Neuronal stem cell (in vitro differentiated cells): ENCODE measurements around the gene FADS3.

Experiments used
- DNase-seq: peaks from one replicate; pipeline ENCODE4 v3.0.0-alpha.2; 2013; ENCODE audit warnings: low spot score
- H2AFZ ChIP-seq: one replicate; pipeline ENCODE4 v1.6.1; 2013; ENCODE audit warnings: mild to moderate bottlenecking, low read length, inconsistent platforms
- H2AK5ac ChIP-seq: 2 replicates; pipeline ENCODE4 v1.6.1; 2013; ENCODE audit warnings: low read depth, mild to moderate bottlenecking, inconsistent platforms, low read length, moderate library complexity, mixed read lengths
- H2BK120ac ChIP-seq: 2 replicates; pipeline ENCODE4 v1.6.1; 2013; ENCODE audit warnings: low read depth, mild to moderate bottlenecking, inconsistent platforms, low read length, moderate library complexity, mixed read lengths
- H2BK12ac ChIP-seq: one replicate; pipeline ENCODE4 v1.6.1; 2013; ENCODE audit warnings: low read length, inconsistent platforms
- H2BK15ac ChIP-seq: 2 replicates; pipeline ENCODE4 v1.6.1; 2013; ENCODE audit warnings: mild to moderate bottlenecking, low read length, inconsistent platforms, mixed read lengths
- H2BK5ac ChIP-seq: one replicate; pipeline ENCODE4 v1.6.1; 2013; ENCODE audit warnings: inconsistent platforms, mild to moderate bottlenecking, low read length, moderate library complexity
- H3K14ac ChIP-seq: one replicate; pipeline ENCODE4 v1.6.1; 2013; ENCODE audit warnings: low read length, inconsistent platforms
- H3K18ac ChIP-seq: 2 replicates; pipeline ENCODE4 v1.6.1; 2013; ENCODE audit warnings: low read length, inconsistent platforms
- H3K23ac ChIP-seq: 2 replicates; pipeline ENCODE4 v1.6.1; 2013; ENCODE audit warnings: low read depth, mild to moderate bottlenecking, mixed read lengths, low read length, inconsistent platforms; ENCODE audit not compliant: poor library complexity
- H3K27ac ChIP-seq: replicated peaks from 3 replicates; pipeline ENCODE4 v1.5.1; 2013; ENCODE audit warnings: low read length, inconsistent platforms
- H3K27me3 ChIP-seq, 3 experiments: 2 replicates each; pipeline ENCODE4 v1.6.1; 2013; ENCODE audit warnings: low read length in 3 of 3, mild to moderate bottlenecking in 2 of 3, inconsistent platforms in 1 of 3, low read depth in 1 of 3, mixed read lengths in 1 of 3, moderate library complexity in 1 of 3; ENCODE audit not compliant: control insufficient read depth in 3 of 3, insufficient read depth in 3 of 3
- H3K36me3 ChIP-seq, 2 donors: replicated peaks in 1 of 2; 2 replicates each; pipeline ENCODE4 v1.6.1; 2013; ENCODE audit warnings: low read length in 2 of 2; ENCODE audit not compliant: control insufficient read depth in 2 of 2, insufficient read depth in 2 of 2
- H3K4ac ChIP-seq: 2 replicates; pipeline ENCODE4 v1.6.1; 2013; ENCODE audit warnings: inconsistent platforms, mild to moderate bottlenecking, low read length, moderate library complexity
- H3K4me1 ChIP-seq, 2 donors: 1 replicate in 1 of 2; 2 replicates in 1 of 2; pipeline ENCODE4 v1.6.1; 2013; ENCODE audit warnings: low read length in 2 of 2, low read depth in 1 of 2; ENCODE audit not compliant: control insufficient read depth in 2 of 2, insufficient read depth in 1 of 2
- H3K4me2 ChIP-seq: one replicate; pipeline ENCODE4 v1.6.1; 2013; ENCODE audit warnings: mild to moderate bottlenecking, low read length, inconsistent platforms; ENCODE audit not compliant: insufficient read depth, poor library complexity, severe bottlenecking
- H3K4me3 ChIP-seq, 2 donors: 2 replicates each; pipeline ENCODE4 v1.5.1; 2013; ENCODE audit warnings: low read length in 2 of 2, mild to moderate bottlenecking in 2 of 2, inconsistent platforms in 1 of 2, moderate library complexity in 1 of 2
- H3K79me1 ChIP-seq: one replicate; pipeline ENCODE4 v1.6.1; 2013; ENCODE audit warnings: low read depth, mild to moderate bottlenecking, inconsistent platforms, low read length, moderate library complexity
- H3K9ac ChIP-seq: one replicate; pipeline ENCODE4 v1.6.1; 2013; ENCODE audit warnings: mild to moderate bottlenecking, low read depth, low read length, inconsistent platforms; ENCODE audit not compliant: poor library complexity
- H3K9me3 ChIP-seq, 2 donors: replicated peaks in 1 of 2; 2 replicates each; pipeline versions ENCODE3 to v1.6.1; 2013; ENCODE audit warnings: low read length in 2 of 2, mild to moderate bottlenecking in 2 of 2, inconsistent platforms in 1 of 2, low read depth in 1 of 2, mixed read lengths in 1 of 2, moderate library complexity in 1 of 2; ENCODE audit not compliant: control insufficient read depth in 2 of 2, insufficient read depth in 1 of 2
- H4K8ac ChIP-seq: one replicate; pipeline ENCODE4 v1.6.1; 2013; ENCODE audit warnings: low read depth, mild to moderate bottlenecking, inconsistent platforms, low read length, moderate library complexity
- H4K91ac ChIP-seq: one replicate; pipeline ENCODE4 v1.6.1; 2013; ENCODE audit warnings: low read length, low read depth, mild to moderate bottlenecking, inconsistent platforms; ENCODE audit not compliant: poor library complexity
- WGBS, 2 donors: extraction: QIAGEN DNeasy Blood & Tissue Kit; methylation state at CpG; one replicate each; pipeline ENCODE4 v1.1.7; 2013; ENCODE audit warnings: missing lambda C conversion rate in 2 of 2, mixed read lengths in 1 of 2; ENCODE audit not compliant: insufficient read length in 2 of 2, insufficient replicate concordance in 1 of 2; ENCODE audit errors: extremely low coverage in 2 of 2; 5-methylcytosine and 5-hydroxymethylcytosine counted together

Gene FADS3

DNA sequence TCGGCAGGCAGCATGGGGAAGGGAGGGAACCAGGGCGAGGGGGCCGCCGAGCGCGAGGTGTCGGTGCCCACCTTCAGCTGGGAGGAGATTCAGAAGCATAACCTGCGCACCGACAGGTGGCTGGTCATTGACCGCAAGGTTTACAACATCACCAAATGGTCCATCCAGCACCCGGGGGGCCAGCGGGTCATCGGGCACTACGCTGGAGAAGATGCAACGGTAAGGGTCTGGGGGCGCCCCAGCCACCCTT, 63.0 kb downstream of the FADS3 start:
- no CpG with 5 or more reads among the region's 16 CpGs for WGBS, 2 donors
- H3K23ac ChIP-seq, result peak overlapping the region; percentile 97
- peak overlapping the region; percentile 95 for H2BK15ac ChIP-seq
- H3K4ac ChIP-seq, result peak overlapping the region; percentile 99
- H3K9ac ChIP-seq, result peak overlapping the region; percentile 100
- peak overlapping the region; percentile 82 for H2BK12ac ChIP-seq
- peak overlapping the region; percentile 78 for H3K4me2 ChIP-seq
- H3K4me3 ChIP-seq, result peak overlapping the region; percentile 88 to 100
- peak overlapping the region; percentile 100 for H3K27ac ChIP-seq
- H2AFZ ChIP-seq, result peak overlapping the region; percentile 78
- no peaks in the 10 kb centered on the region for H3K9me3 ChIP-seq
- peak overlapping the region; percentile 100 for H2BK5ac ChIP-seq
- H4K91ac ChIP-seq, result peak overlapping the region; percentile 98
- no peak overlapping the region for H4K8ac ChIP-seq
- peak overlapping the region; percentile 99 for H3K14ac ChIP-seq
- peak overlapping the region; percentile 95 for H2BK120ac ChIP-seq
- no peak for DNase-seq
- H3K4me1 ChIP-seq, result peaks cover 32 to 46% of the 10 kb centered on the region in 2 donors
- H3K27me3 ChIP-seq, result no peaks in the 10 kb centered on the region
- H2AK5ac ChIP-seq, result peak overlapping the region; percentile 100
- H3K79me1 ChIP-seq, result peaks cover 8% of the 10 kb centered on the region
- H3K36me3 ChIP-seq, result peaks cover 22 to 46% of the 10 kb centered on the region in 2 donors
- peak overlapping the region; percentile 100 for H3K18ac ChIP-seq

DNA sequence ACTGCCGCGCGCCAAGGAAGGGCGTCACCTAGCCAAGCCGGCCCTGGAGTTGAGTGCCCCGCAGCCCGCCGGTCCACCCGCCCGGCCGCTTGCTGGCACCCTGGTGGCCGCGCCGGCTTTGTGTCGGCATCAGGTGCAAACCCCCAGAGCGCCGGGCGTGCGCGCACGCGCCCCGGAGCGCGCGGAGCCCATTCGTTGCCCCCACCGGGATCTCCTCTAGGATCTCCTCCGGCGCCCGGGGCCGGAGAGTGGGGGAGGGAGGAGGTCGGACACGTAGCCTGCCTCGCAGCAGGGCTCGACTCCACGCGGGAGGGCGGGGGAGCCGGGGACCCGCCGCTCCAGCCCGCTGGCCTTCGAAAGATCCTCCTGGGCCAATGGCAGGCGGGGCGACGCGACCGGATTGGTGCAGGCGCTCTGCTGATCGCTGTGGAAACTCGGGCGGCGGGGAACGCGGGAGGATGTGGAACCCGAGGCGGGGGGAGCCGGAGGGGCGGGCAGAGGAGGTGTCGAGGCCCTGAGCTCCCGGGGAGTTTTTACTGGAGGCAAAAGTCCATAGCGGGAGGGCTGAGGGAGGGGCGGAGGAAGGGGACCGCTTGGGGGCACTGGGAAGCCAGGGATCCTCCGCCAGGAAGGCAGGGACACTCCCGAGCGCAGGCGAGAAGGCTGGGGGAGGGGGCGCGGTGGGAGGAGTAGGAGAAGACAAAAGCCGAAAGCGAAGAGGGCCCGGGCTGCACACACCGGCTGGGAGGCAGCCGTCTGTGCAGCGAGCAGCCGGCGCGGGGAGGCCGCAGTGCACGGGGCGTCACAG, 63.6 kb downstream of the FADS3 start, which contains the start of gene FADS2:
TSS of gene FADS2 (plus strand) at position 730 of the 808 bp plus-strand sequence. CDS start 91 bp downstream, outside the sequence.
- Histone ChIP-seq H3K9ac (peak within 1 kb of the TSS; percentile 100), H4K91ac (peak within 1 kb of the TSS; percentile 98), H2AFZ (peak within 1 kb of the TSS; percentile 78), H2BK12ac (peak within 1 kb of the TSS; percentile 82), H3K4ac (peak within 1 kb of the TSS; percentile 99), H3K4me3 (peak within 1 kb of the TSS; percentile 88 to 100), H3K14ac (peak within 1 kb of the TSS; percentile 99), H4K8ac (no peak within 1 kb of the TSS), H3K4me2 (peak within 1 kb of the TSS; percentile 78), H3K18ac (peak within 1 kb of the TSS; percentile 100), H3K27ac (peak within 1 kb of the TSS; percentile 100), H2AK5ac (peak within 1 kb of the TSS; percentile 100), H2BK15ac (peak within 1 kb of the TSS; percentile 95), H3K27me3 (no peaks in the 10 kb centered on the region), H2BK5ac (peak within 1 kb of the TSS; percentile 100), H3K23ac (peak within 1 kb of the TSS; percentile 97), H3K9me3 (no peaks in the 10 kb centered on the region), H3K36me3 (peaks cover 21 to 46% of the 10 kb centered on the region in 2 donors), H3K4me1 (peaks cover 28 to 42% of the 10 kb centered on the region in 2 donors), H3K79me1 (peaks cover 7% of the 10 kb centered on the region), H2BK120ac (peak within 1 kb of the TSS; percentile 95)
- WGBS, 2 donors, result no CpG with 5 or more reads among the region's 83 CpGs
- peak; percentile 94 for DNase-seq

DNA sequence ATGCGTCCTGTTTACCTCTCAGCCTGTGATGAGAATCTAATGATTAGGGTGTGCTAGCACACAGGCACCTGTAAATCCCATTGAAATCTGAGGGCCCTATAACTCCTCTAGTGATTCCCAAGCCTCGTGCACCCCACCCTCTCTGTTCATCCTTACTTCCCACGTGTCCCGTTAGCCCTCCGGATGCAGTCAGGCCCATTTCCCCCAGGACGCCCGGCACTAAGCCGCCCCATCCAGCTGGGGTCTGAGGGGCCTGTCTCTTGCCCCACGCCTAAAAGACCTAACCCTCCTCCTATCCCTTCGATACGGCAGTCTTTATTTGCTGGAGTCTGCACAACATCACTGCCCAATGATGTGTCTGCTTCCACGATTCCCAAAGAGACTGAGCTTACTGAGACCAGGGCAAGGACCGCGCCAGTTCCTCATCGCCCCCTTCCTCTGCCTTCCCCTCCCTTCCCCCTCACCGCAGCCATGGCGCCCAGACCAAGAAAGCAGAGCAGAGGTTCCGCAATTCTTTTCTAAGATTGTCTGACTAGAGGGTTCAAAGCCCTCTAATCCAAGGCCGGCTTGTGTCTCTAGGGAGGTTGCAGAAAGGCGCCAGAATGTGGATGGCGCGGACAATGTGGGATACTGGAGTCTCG, 64.3 kb downstream of the FADS3 start:
- Histone ChIP-seq H2AK5ac (peak overlapping the region; percentile 23), H3K9ac (peak overlapping the region; percentile 97), H3K4ac (peak overlapping the region; percentile 91), H2BK120ac (peak overlapping the region; percentile 92), H4K91ac (peak overlapping the region; percentile 18), H3K4me1 (peaks cover 21 to 34% of the 10 kb centered on the region in 2 donors), H2BK15ac (peak overlapping the region; percentile 88), H3K4me2 (peak overlapping the region; percentile 78), H3K36me3 (peaks cover 13 to 40% of the 10 kb centered on the region in 2 donors), H3K23ac (peak overlapping the region; percentile 97), H3K79me1 (peaks cover 4% of the 10 kb centered on the region), H2BK12ac (no peak overlapping the region), H3K27ac (peak overlapping the region; percentile 100), H2AFZ (peak overlapping the region; percentile 78), H3K9me3 (no peaks in the 10 kb centered on the region), H3K27me3 (no peaks in the 10 kb centered on the region), H3K18ac (peak overlapping the region; percentile 100), H2BK5ac (peak overlapping the region; percentile 100), H3K14ac (peak overlapping the region; percentile 47), H4K8ac (no peak overlapping the region), H3K4me3 (peak overlapping the region; percentile 88 to 100)
- DNase-seq, result no peak
- WGBS, 2 donors, result no CpG with 5 or more reads among the region's 23 CpGs
